Caco-2 (cell line): ENCODE data around the gene GSTA3. TPM values are rescaled to one million over a fixed set of nuclear protein-coding genes. Genes with fewer than 3 reads are reported as not detected.
"Not testable (repeated sequence)": the region's sequence is repeated elsewhere in the genome, so short reads cannot be mapped to it uniquely, and the experiment has no call there.

Source experiments
- BruUV-seq: library from RNA; stranded (reverse); fragments of 400-500 nt; replicated peaks from 2 replicates; lab custom pipeline; 2021; lab: Mats Ljungman, UMichigan
- CTCF ChIA-PET: fragments of 300-600 bp; sonication (Branson Sonifier 250); formaldehyde crosslinking; loops from one replicate; lab custom pipeline; 2022; ENCODE audit warnings: antibody characterized with exemption; lab: Charles Lee
- POLR2A ChIA-PET: fragments of 300-600 bp; sonication (Branson Sonifier 250); formaldehyde crosslinking; loops from one replicate; lab custom pipeline; 2022; ENCODE audit warnings: antibody characterized with exemption; lab: Charles Lee
- DNase-seq, 2 experiments: peaks; one replicate each; pipeline versions ENCODE4 v3.0.0 to v3.0.0-alpha.2; 2020 to 2022
- H3K27me3 ChIP-seq: replicated peaks from 2 replicates; pipeline ENCODE4 v1.6.0; 2011; ENCODE audit warnings: low read length; ENCODE audit not compliant: control insufficient read depth, insufficient read depth
- H3K36me3 ChIP-seq: 2 replicates; pipeline ENCODE4 v1.5.1; 2011; ENCODE audit warnings: low read length; ENCODE audit not compliant: control insufficient read depth, insufficient read depth
- H3K4me1 ChIP-seq: fragments of 250-450 bp; sonication (Bioruptor Pico); 2 replicates; pipeline ENCODE4 v1.5.1; 2020; ENCODE audit warnings: mild to moderate bottlenecking
- H3K4me3 ChIP-seq: 2 replicates; pipeline ENCODE4 v1.5.1; 2011; ENCODE audit warnings: low read depth, mild to moderate bottlenecking, control low read depth, low read length
- H3K9me3 ChIP-seq: fragments of 250-450 bp; sonication (Bioruptor Pico); 2 replicates; pipeline ENCODE4 v1.5.1; 2020; ENCODE audit warnings: mild to moderate bottlenecking, moderate library complexity
- H3K27ac Mint-ChIP-seq: one replicate; pipeline ENCODE4 v1.8.0; 2022; ENCODE audit warnings: mixed read lengths; ENCODE audit not compliant: unreplicated experiment
- H3K27me3 Mint-ChIP-seq: one replicate; pipeline ENCODE4 v1.8.0; 2022; ENCODE audit warnings: mixed read lengths; ENCODE audit not compliant: insufficient read depth, unreplicated experiment
- H3K36me3 Mint-ChIP-seq: one replicate; pipeline ENCODE4 v1.8.0; 2022; ENCODE audit warnings: mild to moderate bottlenecking, mixed read lengths; ENCODE audit not compliant: insufficient read depth, unreplicated experiment
- H3K4me1 Mint-ChIP-seq: one replicate; pipeline ENCODE4 v1.8.0; 2022; ENCODE audit warnings: low read depth, mixed read lengths; ENCODE audit not compliant: unreplicated experiment
- H3K4me3 Mint-ChIP-seq: one replicate; pipeline ENCODE4 v1.8.0; 2022; ENCODE audit warnings: mild to moderate bottlenecking, moderate library complexity, mixed read lengths; ENCODE audit not compliant: unreplicated experiment
- H3K9me3 Mint-ChIP-seq: one replicate; pipeline ENCODE4 v1.8.0; 2022; ENCODE audit warnings: mixed read lengths; ENCODE audit not compliant: unreplicated experiment
- CTCF ChIP-seq, 2 experiments: fragments of 200-600 bp in 1 of 2; IDR thresholded peaks; 1 replicate in 1 of 2; 2 replicates in 1 of 2; pipeline versions ENCODE4 v1.5.1 to v1.8.0; 2011 to 2022; ENCODE audit warnings: antibody characterized with exemption in 1 of 2, control low read depth in 1 of 2, inconsistent platforms in 1 of 2, low read depth in 1 of 2, low read length in 1 of 2, mild to moderate bottlenecking in 1 of 2, moderate library complexity in 1 of 2; ENCODE audit not compliant: insufficient read depth in 1 of 2, severe bottlenecking in 1 of 2, unreplicated experiment in 1 of 2
- intact Hi-C: fragments of 100-400 bp; cut with micrococcal nuclease; formaldehyde crosslinking; loops from one replicate; pipeline ENCODE4 v1.10.0; 2022; ENCODE audit not compliant: unreplicated experiment
- total RNA-seq: library from RNA; stranded (reverse); gene quantifications from 2 replicates; pipeline ENCODE4 v1.2.3, GENCODE V29; 2022

Gene GSTA3
- total RNA-seq, 1 experiment from 2014 or later, result not detected

- H3K27ac Mint-ChIP-seq, result no peak overlapping the region
- no peak for DNase-seq
- no peaks in the 10 kb centered on the region for H3K27me3 Mint-ChIP-seq
- POLR2A ChIA-PET, result no interaction called here
- H3K9me3 Mint-ChIP-seq, result peaks cover 19% of the 10 kb centered on the region
- peaks cover 21% of the 10 kb centered on the region for H3K4me1 ChIP-seq
- H3K36me3 ChIP-seq, result no peaks in the 10 kb centered on the region
- intact Hi-C loops, result no loop called here
- no TSS peak for BruUV-seq
- no peaks in the 10 kb centered on the region for H3K27me3 ChIP-seq
- H3K4me1 Mint-ChIP-seq, result peaks cover 42% of the 10 kb centered on the region
- CTCF ChIA-PET, result no interaction called here
- no peak overlapping the region for H3K4me3 Mint-ChIP-seq
- 0 out of 2 replicates have a peak, but pooled peaks cover 5% of the 10 kb centered on the region for H3K9me3 ChIP-seq
- no peak for TF ChIP-seq CTCF (IDR thresholded peaks at IDR 0.05; ENCODE audit: insufficient read depth in 1 of 2, low read depth in 1 of 2, low read length in 1 of 2, severe bottlenecking in 1 of 2, unreplicated experiment in 1 of 2)
- no peaks in the 10 kb centered on the region for H3K36me3 Mint-ChIP-seq
- H3K4me3 ChIP-seq, result no peak overlapping the region
These were observed 16.7 kb upstream of the GSTA3 start for GRCh38 chr6:52925919-52926792.

- ChIA-PET CTCF (no interaction called here), POLR2A (no interaction called here)
- Mint-ChIP-seq H3K4me3 (no peak overlapping the region), H3K27me3 (no peaks in the 10 kb centered on the region), H3K9me3 (peaks cover 19% of the 10 kb centered on the region), H3K36me3 (no peaks in the 10 kb centered on the region), H3K27ac (no peak overlapping the region), H3K4me1 (peaks cover 49% of the 10 kb centered on the region)
- Histone ChIP-seq H3K27me3 (no peaks in the 10 kb centered on the region), H3K4me1 (peaks cover 32% of the 10 kb centered on the region), H3K9me3 (0 out of 2 replicates have a peak, but pooled peaks cover 5% of the 10 kb centered on the region), H3K4me3 (no peak overlapping the region), H3K36me3 (no peaks in the 10 kb centered on the region)
- no peak for DNase-seq
- BruUV-seq, result no TSS peak
- TF ChIP-seq CTCF (IDR thresholded peaks at IDR 0.05; ENCODE audit: insufficient read depth in 1 of 2, low read depth in 1 of 2, low read length in 1 of 2, severe bottlenecking in 1 of 2, unreplicated experiment in 1 of 2), result no peak
- intact Hi-C loops, result no loop called here
These were observed 15.5 kb upstream of the GSTA3 start for GRCh38 chr6:52925042-52925441.

GRCh38 chr6:52923689-52924088 lies 14.2 kb upstream of the GSTA3 start:
- H3K4me3 ChIP-seq, BruUV-seq, H3K27me3 Mint-ChIP-seq, CTCF ChIA-PET, intact Hi-C loops, H3K4me3 Mint-ChIP-seq, H3K36me3 Mint-ChIP-seq, DNase-seq, H3K9me3 ChIP-seq, POLR2A ChIA-PET, H3K36me3 ChIP-seq, H3K27me3 ChIP-seq, H3K9me3 Mint-ChIP-seq: not testable (repeated sequence)
- peaks cover 34% of the 10 kb centered on the region for H3K4me1 ChIP-seq
- H3K27ac Mint-ChIP-seq, result peak overlapping the region; percentile 9
- H3K4me1 Mint-ChIP-seq, result peaks cover 46% of the 10 kb centered on the region
